ENCODE measurements around the gene B3GNT3.

DNA sequence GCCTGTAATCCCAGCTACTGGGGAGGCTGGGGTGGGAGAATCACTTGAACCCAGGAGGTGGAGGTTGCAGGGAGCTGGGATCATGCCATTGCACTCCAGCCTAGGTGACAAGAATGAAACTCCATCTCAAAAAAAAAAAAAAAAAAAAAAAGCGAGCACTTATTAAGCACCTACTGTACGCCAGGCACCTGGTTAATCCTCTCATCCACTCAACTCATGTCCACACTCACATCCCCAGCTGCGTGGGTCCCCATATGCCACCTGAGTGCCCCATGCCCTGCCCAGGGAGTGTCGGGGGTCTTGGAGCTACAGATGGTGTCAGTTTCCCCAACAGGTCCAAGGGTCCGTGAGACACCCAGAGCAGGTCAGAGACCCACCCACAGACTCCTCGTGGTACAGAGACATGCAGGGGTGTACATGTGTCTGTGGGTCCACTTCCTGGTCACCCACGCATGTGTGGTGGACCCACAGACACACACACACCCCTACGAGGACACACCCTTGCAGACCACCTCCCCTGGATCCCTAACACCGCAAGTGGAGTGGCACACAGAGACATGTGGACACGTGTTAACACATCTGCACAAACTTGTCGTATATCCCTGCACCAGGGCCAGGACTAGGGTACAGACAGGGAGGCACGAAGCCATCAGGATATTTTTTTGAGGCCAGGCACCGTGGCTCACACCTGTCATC, 22.9 kb downstream of the B3GNT3 start:
- TF ChIP-seq, protein P1, sequence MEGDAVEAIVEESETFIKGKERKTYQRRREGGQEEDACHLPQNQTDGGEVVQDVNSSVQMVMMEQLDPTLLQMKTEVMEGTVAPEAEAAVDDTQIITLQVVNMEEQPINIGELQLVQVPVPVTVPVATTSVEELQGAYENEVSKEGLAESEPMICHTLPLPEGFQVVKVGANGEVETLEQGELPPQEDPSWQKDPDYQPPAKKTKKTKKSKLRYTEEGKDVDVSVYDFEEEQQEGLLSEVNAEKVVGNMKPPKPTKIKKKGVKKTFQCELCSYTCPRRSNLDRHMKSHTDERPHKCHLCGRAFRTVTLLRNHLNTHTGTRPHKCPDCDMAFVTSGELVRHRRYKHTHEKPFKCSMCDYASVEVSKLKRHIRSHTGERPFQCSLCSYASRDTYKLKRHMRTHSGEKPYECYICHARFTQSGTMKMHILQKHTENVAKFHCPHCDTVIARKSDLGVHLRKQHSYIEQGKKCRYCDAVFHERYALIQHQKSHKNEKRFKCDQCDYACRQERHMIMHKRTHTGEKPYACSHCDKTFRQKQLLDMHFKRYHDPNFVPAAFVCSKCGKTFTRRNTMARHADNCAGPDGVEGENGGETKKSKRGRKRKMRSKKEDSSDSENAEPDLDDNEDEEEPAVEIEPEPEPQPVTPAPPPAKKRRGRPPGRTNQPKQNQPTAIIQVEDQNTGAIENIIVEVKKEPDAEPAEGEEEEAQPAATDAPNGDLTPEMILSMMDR (IDR thresholded peaks at IDR 0.05; ENCODE audit: low read depth, low read length): no peak
- TF ChIP-seq EZH2phosphoT487 (IDR thresholded peaks at IDR 0.05; ENCODE audit: low read depth): no peak

All from OCI-LY3 (cell line).